GM12892 (cell line): ENCODE results near the gene KCNN2. TPM values are rescaled to one million over a fixed set of nuclear protein-coding genes. Genes with fewer than 3 reads are reported as not detected.
A peak's percentile ranks its signal among the peaks of the same experiment; 100 is the strongest.

Experiments
- DNase-seq: peaks from one replicate; pipeline ENCODE4 v3.0.0; 2011; ENCODE audit not compliant: insufficient read length
- FAIRE-seq: peaks from 2 replicates; lab custom pipeline; 2011; peaks lifted over from hg19 to GRCh38; lab: Jason Lieb, UNC
- POLR2A ChIP-seq: IDR thresholded peaks from 2 replicates; pipeline ENCODE4 v1.6.1; 2011; ENCODE audit warnings: low read depth, low read length, control low read depth
- POLR2AphosphoS5 ChIP-seq: IDR thresholded peaks from 2 replicates; pipeline ENCODE4 v1.6.1; 2011; ENCODE audit warnings: low read depth, low read length, control low read depth
- TAF1 ChIP-seq: IDR thresholded peaks from 2 replicates; pipeline ENCODE4 v1.6.1; 2011; ENCODE audit warnings: low read depth, mild to moderate bottlenecking, control low read depth, low read length, borderline replicate concordance
- polyA plus RNA-seq: library from polyadenylated mRNA; unstranded; fragments of >200 nt; gene quantifications from one replicate; pipeline ENCODE4 v1.2.1, GENCODE V29; 2012; ENCODE audit warnings: missing spikeins, inconsistent platforms; ENCODE audit not compliant: missing spikeins

The KCNN2 gene
- polyA plus RNA-seq = 0.45 TPM

DNA sequence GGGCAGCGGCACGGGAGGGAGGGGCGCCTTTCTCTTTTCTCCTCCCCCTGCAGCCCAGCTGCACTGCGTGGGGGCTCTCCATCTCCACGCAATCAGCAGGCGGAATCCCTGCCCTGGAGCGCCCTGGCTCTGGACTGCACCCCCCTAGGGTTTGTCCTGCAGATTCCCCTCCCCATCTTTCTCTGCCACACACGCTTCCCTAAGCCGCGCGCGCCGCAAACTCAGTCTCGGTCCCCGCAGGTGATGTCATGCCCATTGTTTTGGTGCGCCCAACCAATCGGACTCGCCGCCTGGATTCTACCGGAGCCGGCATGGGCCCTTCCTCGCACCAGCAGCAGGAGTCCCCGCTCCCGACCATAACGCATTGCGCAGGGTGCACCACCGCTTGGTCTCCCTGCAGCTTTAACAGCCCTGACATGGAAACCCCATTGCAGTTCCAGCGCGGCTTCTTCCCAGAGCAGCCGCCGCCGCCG lies at the start of gene KCNN2:
Gene KCNN2 (plus strand): TSS at position 347 of the 473 bp plus-strand sequence. CDS start 70 bp downstream, at position 417.
- peak; percentile 80 for FAIRE-seq
- TF ChIP-seq POLR2AphosphoS5 (no peak), POLR2A (no peak), TAF1 (no peak)
- DNase-seq = peak; percentile 31

DNA sequence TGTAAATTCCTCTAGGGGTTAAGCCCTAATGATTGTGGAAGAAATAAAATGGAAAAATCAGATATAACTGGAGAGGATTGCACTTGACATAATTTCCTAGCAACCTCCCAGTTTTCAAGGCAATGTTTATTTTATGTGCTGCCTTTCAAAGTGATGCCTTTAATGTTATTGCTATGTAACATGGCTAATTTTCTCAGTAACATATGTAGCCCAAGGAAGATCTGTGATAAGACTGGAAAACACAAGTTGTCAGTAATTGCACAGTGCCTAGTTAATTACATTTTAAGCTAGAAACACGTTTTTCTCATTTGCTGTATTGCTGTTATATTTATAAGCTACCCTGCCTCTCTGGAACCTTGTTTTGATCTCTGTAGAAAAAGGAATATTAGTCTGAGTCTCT lies 49.2 kb upstream of the KCNN2 start:
- TF ChIP-seq POLR2A = no peak
- TF ChIP-seq POLR2AphosphoS5 = no peak
- no peak for TF ChIP-seq TAF1
- DNase-seq (no peak), FAIRE-seq (no peak)

DNA sequence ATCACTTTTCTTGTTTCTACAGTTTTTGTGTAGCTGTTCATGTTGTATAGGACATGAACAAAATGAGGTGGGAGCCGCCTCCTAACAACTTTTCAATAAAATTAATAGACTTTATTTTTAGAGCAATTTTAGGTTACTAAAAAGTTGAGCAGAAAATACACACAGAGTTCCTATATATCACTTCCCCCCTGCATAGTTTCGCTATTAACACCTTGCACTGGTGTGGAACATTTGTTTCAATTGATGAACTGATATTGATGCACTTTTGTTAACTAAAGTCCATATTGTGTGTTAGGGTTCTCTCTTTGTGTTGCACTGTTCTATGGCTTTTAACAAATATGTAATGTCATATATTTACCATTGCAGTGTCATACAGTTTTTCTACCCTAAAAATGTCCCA lies 47.8 kb upstream of the KCNN2 start:
- TF ChIP-seq POLR2A (no peak), TAF1 (no peak), POLR2AphosphoS5 (no peak)
- FAIRE-seq (no peak), DNase-seq (no peak)

DNA sequence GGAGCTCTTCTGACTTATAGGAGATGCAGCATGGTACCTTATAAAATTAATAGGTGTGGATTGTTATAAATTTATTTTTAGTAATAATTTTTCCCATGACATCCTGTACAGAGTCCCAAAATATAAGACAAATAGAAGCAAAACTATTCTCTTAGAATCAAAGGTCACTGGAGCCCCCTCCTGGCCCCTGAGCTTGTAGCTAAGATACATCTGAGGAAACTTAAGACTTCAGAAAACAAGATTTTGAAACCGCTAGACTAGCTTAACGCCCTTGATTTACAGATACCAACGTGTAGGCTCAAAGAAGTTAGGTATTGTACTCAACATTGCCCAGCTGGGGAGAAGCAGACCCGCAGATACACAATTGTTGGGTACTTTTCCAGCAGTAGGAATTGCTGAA lies 45.7 kb upstream of the KCNN2 start:
- TF ChIP-seq POLR2AphosphoS5 = no peak
- TF ChIP-seq POLR2A = no peak
- no peak for TF ChIP-seq TAF1
- no peak for FAIRE-seq

DNA sequence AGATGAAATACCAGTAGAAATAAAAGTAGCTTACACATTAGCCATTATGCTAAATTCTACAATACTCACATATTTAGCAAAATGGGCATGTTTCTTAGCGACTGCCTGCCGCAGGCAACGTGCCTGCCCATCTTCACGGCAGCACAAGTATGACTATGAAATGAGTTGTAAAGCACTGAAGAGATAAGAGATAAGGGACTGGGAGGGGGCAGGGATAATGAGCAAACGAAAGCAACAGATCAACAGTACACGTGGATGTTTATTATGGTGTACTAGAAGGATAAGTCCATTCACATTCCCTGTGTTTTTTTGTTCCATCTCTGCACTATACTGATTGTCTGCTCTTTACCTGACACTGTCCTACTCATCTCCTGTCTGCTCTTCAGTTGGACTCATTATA lies 44.1 kb upstream of the KCNN2 start:
- no peak for FAIRE-seq
- TF ChIP-seq POLR2AphosphoS5 (no peak), TAF1 (no peak), POLR2A (no peak)
- no peak for DNase-seq

More for the DNA sequence above, 45.7 kb upstream of the KCNN2 start:
- no peak for DNase-seq

DNA sequence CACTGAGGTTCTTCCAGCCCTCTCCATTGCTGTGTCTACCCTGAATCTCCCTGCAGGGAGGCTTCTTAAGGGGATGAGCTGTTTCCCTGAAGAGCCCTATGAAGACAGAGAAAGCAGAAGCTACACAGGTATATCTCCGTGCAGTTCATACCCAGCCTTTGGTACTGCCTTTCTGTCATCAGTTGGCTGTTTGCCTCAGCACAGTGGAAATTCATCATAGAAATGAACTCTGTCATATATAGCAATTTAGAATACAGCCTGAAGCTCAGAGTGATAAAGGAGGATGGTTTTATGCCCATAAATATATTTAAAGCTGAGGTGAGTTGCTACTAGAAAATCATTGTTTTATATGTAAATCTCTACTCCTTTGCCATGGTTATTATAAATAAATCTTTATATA lies 42.6 kb upstream of the KCNN2 start:
- no peak for TF ChIP-seq TAF1
- TF ChIP-seq POLR2AphosphoS5 = no peak
- TF ChIP-seq POLR2A = no peak
- no peak for FAIRE-seq

DNA sequence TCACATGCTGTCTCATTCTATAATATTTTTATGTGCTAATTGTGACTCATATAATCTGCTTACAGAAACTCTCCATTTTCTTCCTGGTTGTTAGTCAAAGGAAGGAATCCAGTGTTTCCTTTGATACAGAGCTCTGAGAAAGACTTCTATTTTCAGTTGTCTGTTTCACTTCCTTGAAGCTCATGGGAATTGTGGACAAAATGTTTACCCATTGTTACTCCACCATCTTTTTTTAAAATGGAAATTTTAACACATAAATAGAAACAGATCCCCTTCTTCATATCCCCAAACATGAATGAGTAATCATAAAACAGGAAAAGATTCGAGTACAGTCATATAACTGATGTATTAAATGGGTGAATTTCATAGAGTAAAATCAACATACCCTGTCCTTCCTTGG lies 42.0 kb upstream of the KCNN2 start:
- TF ChIP-seq POLR2AphosphoS5 = no peak
- TF ChIP-seq POLR2A = no peak
- no peak for TF ChIP-seq TAF1
- DNase-seq (no peak), FAIRE-seq (no peak)

More for the DNA sequence above, 42.6 kb upstream of the KCNN2 start:
- no peak for DNase-seq

DNA sequence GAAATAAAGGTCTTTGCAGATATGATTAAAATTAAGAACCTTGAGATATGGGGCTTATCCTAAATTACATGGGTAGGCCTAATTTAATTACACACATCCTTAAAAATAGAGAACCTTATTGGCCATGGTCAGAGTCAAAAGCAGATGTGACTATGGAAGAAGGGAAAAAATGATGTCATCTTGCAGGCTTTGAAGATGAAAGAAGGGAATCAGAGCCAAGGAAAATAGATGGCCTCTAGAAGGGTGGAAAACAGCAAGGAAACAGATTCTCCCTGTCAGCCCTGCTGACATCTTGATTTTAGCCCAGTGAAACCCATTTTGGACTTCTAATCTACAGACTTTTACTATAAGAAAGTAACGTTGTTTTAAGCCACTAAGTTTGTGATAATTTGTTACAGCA lies 37.6 kb upstream of the KCNN2 start:
- FAIRE-seq (no peak), DNase-seq (no peak)
- TF ChIP-seq TAF1 (no peak), POLR2A (no peak), POLR2AphosphoS5 (no peak)

DNA sequence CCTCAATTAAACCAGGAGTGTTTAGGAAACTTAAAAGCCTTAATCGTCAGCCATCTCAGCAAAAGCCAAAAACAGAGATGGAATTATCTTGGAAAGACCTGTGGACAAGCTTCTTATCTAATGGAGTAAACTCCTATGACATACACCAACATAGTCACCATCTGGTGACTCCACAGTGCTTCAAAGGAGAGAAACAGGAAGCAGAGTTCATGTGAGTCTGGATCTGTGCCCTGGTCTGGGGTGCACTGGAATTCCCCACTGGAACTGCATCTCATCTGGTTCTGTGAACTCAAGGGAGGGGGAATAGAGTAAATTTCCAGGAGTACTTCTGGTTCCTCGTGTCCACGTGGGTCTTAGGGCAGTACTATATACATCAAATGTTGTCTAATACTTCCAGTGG lies 36.3 kb upstream of the KCNN2 start:
- TF ChIP-seq POLR2A = no peak
- no peak for TF ChIP-seq TAF1
- TF ChIP-seq POLR2AphosphoS5 = no peak
- no peak for FAIRE-seq
- DNase-seq = no peak

DNA sequence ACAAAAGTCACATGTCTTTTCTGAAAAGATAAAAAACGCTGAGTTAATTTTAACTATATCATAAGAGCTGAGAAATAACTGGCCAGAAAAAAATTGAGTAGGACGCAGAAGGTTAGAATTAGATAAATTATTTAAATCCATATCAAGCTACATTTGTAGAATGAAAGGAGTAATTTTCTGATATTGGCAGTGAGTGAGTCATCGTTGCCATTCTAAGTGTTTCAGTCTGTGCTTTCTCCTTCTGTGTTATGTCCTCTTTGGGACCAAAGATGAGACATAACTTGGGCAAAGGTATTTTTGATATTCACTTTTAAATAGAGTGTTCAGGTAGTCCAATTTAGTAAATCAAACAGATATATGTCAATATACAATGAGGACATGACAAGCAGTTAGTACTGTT lies 34.4 kb upstream of the KCNN2 start:
- no peak for TF ChIP-seq TAF1
- no peak for TF ChIP-seq POLR2A
- TF ChIP-seq POLR2AphosphoS5 = no peak
- no peak for FAIRE-seq
- no peak for DNase-seq

DNA sequence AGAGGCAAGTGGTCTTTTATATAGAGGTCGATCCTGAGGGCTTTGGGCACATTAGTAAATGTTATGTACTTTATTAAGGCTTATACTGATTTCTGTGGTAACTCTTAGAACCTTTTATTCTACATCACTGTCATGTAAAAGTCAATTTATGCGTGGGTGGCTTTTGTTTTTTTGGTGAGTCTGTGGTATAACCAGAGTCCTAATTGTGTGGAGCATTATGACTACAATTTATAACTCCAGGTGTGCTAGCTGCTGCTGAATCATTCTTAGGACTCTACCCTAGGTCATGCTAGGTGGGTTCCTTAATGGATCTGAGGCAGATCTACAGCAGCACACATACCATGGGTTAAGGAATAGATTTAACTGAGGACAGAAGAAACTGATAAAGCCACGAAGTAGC lies 33.9 kb upstream of the KCNN2 start:
- TF ChIP-seq POLR2AphosphoS5 (no peak), TAF1 (no peak), POLR2A (no peak)
- FAIRE-seq (no peak), DNase-seq (no peak)

DNA sequence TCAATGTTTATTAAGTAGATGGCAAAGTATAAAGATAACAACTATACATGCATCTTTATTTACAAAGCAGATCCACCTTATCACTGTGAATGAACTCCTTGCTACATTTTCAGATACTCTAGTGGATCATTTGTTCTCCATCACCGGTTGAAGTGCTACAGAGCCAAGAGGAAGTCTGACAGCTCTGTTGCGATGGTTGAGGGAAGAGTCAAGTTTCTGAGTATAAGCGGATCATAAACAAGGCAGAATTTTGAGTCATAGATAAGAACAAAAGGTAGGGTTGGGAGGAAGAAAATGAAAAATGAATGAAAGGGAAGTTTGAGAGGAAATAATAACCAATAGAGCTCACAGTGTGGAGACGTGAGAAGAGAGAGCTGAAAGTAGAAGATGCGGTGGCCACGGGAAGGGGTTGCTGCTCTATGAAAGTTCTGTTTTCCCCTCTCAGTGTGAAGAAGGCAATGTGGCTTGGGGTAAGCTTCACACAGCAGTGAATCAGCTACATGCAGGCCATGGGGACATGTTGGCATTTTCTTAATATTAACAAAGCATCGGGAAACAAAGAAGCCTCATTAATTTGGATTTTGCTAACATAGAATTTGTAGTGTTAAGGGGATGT lies 30.8 kb upstream of the KCNN2 start:
- FAIRE-seq (no peak), DNase-seq (no peak)
- no peak for TF ChIP-seq POLR2A
- TF ChIP-seq POLR2AphosphoS5 = no peak
- no peak for TF ChIP-seq TAF1

DNA sequence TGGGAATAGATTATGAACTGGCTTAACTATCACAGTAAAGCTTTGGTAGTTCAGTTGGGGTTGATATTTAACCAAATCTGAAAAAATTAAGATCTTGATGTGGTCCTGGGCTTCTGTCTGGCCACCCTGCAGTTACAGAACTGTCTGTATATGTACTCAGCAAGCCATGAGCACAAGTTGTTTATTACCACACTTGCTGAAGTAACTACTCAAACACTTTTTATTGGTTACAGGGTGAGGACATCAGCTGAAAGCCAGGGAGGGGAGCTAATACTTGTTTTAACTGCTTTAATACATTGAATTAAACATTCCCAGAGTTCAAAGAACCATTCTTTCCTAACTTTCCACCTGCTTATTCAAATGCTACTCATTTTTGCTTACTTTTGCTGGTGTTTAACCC lies 29.4 kb upstream of the KCNN2 start:
- DNase-seq (no peak), FAIRE-seq (no peak)
- TF ChIP-seq POLR2AphosphoS5 (no peak), TAF1 (no peak), POLR2A (no peak)
